Measurements from ENCODE around the gene AEBP2.

DNA sequence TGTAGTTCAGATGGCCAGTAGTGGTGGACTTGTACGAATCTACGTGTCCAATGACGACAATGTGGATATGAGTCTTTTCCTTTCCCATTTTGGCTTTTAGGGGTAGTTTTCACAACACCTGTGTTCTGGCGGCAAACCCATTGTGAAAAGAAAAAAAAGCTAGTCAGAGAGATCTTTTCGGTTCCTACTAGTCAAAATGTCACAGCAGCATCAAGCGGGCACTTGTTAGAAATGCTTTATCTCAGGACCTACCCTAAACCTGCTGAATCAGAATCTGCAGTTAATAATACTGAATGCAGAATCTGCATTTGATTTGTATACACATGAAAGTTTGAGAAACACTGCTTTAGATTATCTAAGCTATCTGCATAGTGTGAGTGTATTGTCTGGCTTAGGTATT lies 18.3 kb downstream of the AEBP2 start:
- TF ChIP-seq, protein P1, sequence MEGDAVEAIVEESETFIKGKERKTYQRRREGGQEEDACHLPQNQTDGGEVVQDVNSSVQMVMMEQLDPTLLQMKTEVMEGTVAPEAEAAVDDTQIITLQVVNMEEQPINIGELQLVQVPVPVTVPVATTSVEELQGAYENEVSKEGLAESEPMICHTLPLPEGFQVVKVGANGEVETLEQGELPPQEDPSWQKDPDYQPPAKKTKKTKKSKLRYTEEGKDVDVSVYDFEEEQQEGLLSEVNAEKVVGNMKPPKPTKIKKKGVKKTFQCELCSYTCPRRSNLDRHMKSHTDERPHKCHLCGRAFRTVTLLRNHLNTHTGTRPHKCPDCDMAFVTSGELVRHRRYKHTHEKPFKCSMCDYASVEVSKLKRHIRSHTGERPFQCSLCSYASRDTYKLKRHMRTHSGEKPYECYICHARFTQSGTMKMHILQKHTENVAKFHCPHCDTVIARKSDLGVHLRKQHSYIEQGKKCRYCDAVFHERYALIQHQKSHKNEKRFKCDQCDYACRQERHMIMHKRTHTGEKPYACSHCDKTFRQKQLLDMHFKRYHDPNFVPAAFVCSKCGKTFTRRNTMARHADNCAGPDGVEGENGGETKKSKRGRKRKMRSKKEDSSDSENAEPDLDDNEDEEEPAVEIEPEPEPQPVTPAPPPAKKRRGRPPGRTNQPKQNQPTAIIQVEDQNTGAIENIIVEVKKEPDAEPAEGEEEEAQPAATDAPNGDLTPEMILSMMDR (IDR thresholded peaks at IDR 0.05): no peak
- TF ChIP-seq ZFX (IDR thresholded peaks at IDR 0.05; ENCODE audit: borderline replicate concordance): no peak
